Lower leg skin (tissue), 3 donors: ENCODE data around the gene CACNB3.
"Not testable (repeated sequence)": the region's sequence is repeated elsewhere in the genome, so short reads cannot be mapped to it uniquely, and the experiment has no call there.

Experiments
- CTCF ChIP-seq, 3 donors: fragments of 450-650 bp; IDR thresholded peaks; one replicate each; pipeline ENCODE4 v1.5.1; 2016; ENCODE audit warnings: antibody characterized with exemption in 3 of 3, mild to moderate bottlenecking in 3 of 3, moderate library complexity in 2 of 3
- POLR2A ChIP-seq, 2 donors: fragments of 450-650 bp; IDR thresholded peaks; one replicate each; pipeline ENCODE4 v1.6.1; 2016 to 2017; ENCODE audit warnings: antibody characterized with exemption in 2 of 2, mild to moderate bottlenecking in 1 of 2, moderate library complexity in 1 of 2

- TF ChIP-seq CTCF, POLR2A (IDR thresholded peaks at IDR 0.05): not testable (repeated sequence)
These were observed 23.7 kb downstream of the CACNB3 start for GRCh38 chr12:48842021-48842420.
